NCI-H1694 treated with DMSO at 0.1 percent for 48 hours (cell line): ENCODE results near the gene POLR2F.
A peak's percentile ranks its signal among the peaks of the same experiment; 100 is the strongest.

Experiments
- DNase-seq: peaks from one replicate; lab custom pipeline; 2025; lab: John Stamatoyannopoulos, UW

POLR2F gene

DNA sequence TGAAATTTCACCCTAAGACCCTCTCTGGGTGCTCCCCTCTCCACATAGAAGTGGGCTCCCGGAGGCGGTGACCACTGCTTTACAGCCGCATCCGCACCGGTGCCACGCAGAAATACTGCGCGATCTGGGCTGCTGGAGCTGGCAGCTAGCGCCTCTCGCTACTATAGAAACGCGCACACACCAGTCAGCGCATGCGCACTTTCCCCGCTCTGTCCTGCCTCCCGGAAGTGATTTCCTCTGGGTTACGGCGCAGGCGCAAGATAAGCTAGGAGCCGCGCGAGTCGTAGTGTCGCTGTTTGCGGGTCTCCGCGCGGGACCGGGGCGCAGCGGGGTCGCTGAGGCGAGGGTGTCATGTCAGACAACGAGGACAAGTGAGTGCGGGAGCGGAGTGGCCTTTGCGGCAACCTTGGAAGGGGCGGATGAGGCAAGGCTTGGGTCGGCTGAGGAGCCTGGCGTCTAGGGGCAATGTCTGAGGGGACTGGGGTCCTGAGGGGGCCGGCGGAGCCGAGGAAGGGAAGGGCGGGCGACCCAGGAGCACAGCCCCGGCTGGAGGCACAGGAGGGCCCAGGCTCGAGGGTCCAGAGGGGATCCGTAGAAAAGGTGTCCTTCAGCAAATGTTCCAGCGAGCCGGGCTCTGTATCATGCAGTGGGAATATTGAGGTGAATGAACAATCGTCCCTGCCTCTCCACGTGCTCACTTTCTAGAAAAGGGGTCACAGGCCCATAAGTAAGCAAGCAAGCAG lies at the start of gene POLR2F, which contains the start of gene C22orf23:
Gene POLR2F, plus strand, starts transcription at position 263 of the 743 bp plus-strand sequence. Its CDS starts 89 bp downstream, at position 352.
Gene C22orf23, minus strand, starts transcription at position 165 of the 743 bp plus-strand sequence. CDS start 452 bp downstream, outside the sequence.
- peak; percentile 81 for DNase-seq

DNA sequence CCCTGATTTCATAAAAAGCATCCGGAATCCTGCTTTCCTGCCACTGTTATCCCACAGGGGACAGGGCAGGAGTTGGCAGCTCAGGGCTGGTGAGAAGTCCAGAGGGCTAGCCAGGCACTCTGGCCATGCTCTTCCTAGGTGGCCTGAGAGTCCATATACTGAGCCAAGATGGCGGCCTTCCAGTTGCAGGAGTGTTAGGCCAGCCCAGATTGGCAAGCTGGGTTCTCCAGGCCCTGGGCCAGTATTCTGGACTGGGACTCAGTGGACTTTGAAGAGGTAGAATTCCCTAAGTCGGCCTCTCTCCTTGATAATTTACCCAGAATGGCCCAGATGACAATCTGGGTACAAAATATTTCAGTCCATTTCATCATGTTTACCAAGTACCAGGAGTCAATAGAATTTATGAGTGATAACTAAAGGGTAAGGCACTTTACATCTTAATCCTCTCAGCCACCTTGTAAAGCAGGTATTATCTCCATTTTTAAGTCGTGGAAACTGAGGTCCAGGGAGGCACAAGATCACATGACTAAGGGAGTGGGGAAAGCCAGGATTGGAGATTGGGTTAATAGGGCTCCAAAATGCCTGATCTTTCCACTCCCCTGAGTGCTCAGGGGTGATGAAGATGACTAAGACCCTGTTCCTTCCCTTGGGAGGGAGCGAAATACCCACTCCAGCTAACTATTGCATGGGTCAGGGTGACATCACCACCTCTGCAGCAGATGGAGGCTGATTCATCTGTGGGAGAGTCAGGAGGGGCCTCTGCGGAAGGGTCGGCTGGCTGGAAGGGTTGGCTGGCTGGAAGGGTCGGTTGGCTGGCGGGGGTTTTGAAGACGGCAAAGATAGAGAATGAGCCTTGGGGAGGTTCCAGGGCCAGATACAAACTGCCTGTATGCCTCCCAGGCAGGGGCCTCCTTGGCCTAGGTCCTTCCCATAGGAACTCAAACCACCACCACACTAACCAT lies 48.6 kb upstream of the POLR2F start:
- DNase-seq: peak; percentile 13

DNA sequence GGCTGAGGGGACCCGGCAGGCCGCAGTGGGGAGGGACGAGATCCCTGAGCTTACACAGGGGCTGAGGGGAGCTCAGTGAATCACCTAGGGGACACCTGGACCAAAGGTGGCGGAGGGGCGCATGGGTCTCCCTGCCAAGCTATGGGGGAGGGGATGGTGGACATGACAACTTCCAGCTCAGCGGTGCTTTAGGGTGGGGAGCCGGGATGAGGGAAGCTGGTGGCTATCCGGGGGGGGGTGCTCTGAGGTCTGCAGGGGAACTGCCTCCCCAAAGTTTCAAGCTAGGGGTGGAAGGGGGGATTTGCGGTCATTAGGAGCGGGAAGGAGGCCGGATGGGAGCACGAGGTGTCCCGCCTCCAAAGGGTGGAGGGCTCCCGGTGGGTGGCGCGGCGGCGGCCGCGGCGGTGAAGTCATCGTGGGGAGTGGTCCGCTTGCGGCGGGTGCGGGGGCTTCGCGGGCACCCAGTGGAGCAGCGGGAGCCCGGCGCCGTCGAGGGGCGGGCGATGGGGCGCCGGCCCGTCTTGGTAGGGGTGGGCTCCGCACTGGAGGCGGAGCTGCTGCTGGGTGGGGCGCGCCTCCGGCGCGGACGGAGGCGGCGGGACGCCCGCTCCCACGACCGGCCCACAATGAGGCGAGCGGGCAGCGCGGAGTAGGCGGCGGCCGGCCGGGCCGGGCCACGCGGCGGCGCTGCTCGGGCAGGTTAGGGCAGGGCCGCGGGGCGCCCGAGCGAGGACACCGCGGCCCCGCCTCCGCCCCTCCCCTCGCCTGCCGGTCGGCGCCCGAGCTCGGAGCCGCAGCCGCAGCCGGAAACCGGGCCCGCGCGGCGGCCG lies 47.8 kb upstream of the POLR2F start, which contains the start of gene MICALL1:
Gene MICALL1, plus strand, starts transcription at position 764 of the 830 bp plus-strand sequence. CDS start 126 bp downstream, outside the sequence.
- DNase-seq: no peak

DNA sequence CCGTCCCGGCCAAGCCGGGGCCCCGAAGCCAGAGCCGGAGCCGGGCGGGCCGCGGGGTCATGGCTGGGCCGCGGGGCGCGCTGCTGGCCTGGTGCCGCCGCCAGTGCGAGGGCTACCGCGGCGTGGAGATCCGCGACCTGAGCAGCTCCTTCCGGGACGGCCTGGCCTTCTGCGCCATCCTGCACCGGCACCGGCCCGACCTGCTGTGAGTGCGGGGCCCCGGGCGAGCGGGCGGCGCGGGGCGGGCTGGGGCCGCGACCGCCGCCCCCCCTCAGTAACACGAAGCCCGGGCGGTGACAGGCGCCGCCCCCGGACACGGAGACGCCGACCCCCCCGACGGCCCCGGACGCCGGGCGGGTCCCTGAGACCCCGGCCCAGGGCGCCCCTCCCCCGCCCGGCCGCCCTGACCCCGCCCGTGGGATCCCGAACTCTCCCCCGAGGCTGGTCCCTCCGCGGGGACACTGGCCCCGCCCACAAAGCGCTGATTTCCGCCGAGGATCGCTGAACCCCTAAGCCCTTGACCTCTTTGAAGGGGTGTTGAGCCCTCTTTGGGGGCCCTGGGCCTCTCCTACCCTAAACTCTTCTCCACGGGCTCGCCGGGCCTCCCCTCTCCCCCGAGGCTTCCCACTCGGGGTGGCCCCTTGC lies 47.0 kb upstream of the POLR2F start:
- DNase-seq: no peak

DNA sequence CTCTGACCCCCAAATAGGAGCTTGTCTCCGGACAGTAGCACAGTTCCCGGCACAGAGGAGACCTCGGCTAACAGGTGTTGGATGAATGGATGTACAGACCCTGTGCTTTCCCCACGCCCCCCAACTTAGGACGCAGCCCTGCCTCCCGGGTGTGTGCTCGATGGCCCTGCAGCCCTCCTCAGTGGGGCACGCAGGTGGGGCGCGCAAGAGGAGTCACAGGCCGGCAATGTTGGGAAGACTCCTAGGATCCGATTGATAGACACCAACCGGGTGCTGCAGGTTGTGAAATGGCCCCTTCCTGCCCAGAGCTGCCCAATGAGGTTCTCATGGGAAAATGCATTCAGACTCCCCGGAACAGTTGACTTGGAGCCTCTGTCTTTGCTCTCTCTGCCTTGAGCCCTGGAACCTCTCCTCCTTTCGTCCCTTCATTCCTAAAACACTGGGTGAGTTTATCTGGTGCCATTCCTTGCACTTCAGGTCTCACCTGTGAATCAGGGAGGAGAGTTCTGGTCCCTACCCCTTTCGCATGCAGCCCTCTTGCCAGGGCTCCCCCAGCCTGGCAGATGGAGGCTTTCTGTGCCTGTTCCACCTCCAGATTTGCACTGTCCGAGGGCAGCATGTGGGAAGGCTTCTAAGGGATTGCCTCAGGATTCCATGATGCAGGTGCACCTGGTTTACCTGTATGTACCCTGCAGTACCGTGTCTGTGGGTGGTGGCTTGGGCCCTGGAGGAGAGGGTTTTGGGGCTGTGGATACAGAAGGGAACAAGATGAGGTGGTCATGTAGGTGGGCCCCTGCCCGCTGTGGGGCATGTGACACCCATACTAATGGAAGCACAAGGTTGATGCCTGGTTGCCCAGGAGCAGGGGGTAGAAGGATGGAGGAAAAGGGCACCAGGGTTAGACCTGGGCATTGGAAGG lies 46.2 kb upstream of the POLR2F start:
- no peak for DNase-seq

DNA sequence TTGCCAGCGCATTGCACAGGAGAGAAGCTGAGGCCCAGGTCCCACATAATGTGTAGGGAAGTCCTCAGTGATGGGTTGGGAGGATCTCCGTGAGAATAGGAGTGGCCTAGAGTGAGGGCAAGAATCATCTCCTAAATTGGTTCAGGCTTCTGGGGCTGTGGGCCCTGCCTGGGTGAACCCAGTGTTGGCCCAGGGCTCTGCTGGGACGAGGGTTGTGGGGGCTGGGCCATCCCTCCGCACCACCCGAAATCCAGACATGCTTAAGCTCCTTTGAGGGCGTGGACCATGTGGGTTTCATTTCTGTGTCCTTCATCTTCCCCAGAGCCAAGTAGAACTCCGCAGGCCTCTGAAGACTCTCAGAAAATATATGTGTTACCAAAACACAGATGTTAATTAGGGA lies 43.7 kb upstream of the POLR2F start:
- no peak for DNase-seq

DNA sequence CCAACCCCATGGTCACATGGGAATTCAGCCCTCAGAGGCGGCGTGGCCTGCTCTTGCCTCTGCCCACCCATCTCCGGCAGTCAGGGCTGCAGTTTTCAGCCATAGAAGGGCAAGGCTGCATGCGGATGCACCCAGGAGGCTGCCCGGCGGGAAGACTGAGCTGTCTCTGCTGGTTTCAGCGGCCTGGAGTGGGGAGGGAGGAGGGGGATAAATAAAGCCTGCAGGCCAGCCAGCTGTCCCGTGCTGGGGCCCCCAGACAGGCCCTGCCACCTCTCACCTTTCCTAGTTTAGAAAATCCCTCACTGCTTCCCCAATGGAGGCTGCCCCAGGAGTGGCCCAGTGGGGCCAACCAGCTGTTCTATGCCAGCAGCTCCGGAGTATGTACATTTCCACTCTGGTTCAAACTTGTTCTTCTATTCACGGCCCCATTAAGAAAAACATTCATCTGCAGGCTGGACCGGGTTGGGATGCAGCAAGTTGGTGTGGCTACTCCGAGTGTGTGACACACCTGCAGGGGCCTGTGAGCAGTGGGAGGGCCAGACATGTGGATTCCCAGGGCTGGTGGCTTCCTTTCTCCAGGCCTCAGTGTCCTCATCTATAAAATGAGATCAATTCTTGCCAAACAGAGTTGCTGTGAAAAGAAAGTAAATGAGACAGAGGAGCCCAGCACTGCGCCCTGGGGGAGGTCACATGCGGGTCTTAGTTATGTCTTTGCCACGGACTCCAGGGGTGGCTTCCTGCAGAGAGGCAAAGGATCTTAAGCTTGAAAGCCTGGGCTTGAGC lies 42.4 kb upstream of the POLR2F start:
- no peak for DNase-seq

DNA sequence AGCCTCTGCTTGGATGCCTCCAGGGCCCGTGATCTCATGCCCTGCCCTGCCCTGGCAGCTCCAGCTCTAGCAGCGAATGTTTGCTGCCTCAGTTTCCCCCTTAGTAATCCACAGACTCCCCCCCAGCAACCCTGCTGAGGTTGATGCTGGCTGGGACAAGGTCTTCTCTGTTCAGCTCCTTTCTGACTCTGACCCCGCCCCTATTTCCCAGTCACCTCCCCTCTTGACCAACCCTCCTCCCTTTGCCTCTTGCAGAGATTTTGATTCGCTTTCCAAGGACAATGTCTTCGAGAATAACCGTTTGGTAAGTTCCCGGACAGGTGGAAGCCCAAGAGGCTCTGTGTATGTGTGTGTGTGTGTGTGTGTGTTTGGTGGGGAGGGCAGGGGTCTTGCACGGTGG lies 41.8 kb upstream of the POLR2F start:
- no peak for DNase-seq

DNA sequence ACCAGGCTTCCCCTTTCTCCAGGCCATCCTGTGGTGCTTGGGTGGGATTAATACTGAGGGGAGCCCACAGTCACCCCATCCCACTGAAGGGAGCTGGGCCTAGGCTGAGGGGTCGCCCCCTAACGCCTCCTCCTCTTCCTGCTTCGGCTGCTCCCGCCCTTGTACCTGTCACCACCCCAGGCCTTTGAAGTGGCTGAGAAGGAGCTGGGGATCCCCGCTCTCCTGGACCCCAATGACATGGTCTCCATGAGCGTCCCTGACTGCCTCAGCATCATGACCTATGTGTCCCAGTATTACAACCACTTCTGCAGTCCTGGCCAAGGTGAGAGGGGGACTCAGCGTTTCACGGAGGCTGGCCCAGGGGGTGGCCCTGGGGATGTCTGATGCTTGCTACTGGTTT lies 41.3 kb upstream of the POLR2F start:
- DNase-seq: no peak

DNA sequence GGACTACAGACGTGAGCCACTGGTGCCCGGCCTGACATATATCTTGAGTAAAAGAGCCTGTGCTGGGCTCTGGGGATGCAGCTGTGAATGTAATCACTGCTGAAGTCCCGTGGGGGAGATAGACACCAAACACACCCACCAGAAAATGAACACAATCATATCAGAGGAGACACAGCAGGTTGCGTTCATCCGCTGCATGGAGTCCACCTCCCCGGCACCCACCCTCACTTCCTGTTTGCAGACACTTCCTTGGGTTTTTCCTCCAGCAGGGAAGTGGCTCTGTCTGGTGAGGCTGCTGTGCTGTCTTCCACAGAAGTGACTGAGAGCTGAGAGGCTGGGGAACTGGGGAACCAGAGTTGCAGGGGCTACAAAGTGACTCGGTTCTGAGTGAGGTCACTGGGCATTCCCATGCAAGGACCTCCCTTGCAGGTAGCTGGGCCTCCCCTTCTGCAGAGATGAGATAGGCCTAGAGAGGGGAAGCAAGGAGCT lies 40.2 kb upstream of the POLR2F start:
- no peak for DNase-seq

DNA sequence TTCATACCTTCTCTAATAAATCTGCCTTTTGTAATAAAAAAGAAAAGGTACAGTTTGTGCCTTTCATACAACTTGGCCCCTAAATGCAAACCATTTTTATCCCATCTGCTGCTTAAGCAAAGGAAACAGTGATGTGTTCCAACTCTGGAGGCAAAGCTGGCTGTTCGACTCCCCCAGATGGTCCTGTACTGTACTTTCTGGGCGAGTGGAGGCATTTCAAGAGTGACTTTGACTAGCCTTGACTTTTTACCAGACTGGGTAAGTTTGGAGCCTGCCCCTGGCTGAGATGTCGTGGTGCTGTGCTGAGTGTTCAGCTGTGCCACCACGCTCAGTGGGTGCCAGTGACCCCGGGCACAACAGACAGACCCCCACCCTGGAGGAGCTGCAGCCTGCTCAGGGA lies 37.2 kb upstream of the POLR2F start:
- no peak for DNase-seq

DNA sequence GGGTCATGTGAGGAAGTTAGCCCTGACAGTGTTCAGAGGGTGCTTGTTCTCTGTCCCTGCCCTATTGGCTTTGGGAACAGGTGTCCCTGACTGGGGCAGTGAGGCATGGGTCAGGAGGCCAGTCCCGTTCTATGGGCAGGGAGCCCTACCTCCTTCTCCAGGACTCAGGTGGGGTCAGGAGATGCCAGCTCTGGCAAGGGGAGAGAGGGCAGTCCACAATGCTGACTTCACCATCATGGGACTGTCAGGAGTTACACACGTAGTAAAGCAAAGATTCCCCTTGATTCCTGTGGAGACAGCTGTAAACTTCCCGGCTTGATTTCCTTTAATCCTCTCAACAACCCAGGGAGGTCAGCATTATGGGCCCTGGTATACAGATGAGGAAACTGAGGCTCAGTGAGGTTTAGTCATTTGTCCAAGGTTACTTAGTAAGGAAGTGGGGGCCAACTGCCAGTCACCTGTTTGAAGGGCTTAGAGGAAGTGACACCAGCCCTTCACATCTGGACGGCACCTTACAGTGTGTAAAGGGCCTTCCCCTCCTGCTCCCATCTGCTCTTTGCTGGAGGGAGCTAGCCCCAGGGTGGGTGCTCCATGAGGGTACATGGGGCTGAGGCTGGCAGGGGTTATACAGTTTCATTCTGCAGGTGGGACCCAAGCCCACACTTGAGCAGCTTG lies 35.5 kb upstream of the POLR2F start:
- no peak for DNase-seq

DNA sequence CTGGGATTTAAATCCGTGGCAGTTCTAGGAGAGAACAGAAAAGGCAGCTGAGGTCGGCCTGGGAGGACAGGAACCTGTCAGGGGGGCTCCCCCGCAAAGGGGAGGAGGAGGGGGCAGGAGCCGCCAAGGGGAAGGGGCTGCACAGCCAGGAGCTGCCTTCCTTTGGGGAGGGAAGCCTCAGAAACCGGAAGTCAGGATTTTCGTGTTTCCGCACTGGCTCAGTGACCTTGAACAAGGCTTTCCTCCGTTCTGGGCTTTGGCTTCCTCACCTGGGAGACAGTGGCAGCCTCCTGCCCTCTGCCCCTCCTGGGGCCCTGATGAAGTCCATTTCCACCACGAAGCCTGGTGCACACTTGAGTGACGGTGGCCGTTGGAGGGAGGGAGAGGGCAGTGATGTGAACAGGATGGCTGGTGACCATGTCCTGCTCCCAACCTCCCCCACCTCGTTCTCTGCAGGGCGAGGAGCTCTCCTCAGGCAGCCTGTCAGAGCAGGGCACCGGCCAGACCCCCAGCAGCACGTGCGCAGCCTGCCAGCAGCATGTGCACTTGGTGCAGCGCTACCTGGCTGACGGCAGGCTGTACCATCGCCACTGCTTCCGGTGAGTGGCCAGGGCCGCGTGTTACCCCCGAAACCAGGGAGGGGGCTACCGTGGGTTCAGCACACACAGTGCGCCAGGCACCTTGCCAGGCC lies 34.8 kb upstream of the POLR2F start:
- DNase-seq: no peak

DNA sequence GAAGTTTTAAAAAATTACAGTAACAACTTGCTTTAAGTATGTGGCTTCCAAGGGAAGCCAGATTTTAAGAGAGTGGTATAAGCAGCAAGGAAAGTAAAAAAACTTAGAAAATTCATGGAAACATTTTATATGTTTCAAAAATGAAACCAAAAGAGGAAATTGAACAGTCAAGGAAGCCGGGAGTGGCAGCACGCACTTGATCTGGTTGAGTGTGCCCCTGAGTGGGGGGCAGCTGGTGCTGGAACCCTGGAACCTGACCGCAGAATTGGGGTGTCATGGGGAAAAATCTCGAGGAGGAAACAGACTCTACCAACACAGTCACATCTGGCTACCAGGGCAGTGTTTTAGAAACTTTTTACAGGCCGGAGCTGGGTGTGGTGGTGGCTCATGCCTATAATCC lies 33.4 kb upstream of the POLR2F start:
- no peak for DNase-seq

DNA sequence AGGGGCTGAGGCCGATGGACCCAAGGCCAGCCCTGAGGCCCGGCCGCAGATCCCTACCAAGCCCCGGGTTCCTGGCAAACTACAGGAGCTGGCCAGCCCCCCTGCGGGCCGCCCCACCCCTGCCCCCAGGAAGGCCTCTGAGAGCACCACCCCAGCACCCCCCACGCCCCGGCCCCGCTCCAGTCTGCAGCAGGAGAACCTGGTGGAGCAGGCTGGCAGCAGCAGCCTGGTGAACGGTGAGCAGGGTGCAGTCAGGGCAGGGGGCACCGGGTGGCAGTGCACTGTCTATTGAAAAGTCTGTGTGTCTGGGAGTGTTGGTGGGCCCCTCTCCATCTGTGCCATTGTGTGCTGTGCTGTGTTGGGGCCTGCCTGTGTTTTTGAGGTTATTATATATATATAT lies 31.3 kb upstream of the POLR2F start:
- peak; percentile 28 for DNase-seq

DNA sequence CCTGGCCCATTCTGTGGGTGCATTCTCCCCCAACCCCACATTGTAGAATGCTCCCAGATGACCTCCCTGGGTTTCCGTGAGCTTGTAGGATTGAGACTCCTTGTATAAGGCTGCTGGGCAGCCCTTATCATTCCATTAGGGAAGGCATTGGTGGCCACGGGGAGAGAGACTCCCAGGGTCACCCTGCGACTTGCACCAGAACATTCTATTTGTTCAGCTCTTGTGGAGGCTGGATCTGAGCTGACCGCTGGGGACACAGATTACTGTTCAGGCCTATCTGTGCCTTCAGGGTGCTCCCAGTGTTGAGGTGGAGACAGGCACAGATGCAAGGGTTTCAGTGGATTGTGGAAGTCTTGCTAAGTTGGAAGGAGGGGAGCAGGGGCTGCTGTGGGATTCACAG lies 29.6 kb upstream of the POLR2F start:
- no peak for DNase-seq

DNA sequence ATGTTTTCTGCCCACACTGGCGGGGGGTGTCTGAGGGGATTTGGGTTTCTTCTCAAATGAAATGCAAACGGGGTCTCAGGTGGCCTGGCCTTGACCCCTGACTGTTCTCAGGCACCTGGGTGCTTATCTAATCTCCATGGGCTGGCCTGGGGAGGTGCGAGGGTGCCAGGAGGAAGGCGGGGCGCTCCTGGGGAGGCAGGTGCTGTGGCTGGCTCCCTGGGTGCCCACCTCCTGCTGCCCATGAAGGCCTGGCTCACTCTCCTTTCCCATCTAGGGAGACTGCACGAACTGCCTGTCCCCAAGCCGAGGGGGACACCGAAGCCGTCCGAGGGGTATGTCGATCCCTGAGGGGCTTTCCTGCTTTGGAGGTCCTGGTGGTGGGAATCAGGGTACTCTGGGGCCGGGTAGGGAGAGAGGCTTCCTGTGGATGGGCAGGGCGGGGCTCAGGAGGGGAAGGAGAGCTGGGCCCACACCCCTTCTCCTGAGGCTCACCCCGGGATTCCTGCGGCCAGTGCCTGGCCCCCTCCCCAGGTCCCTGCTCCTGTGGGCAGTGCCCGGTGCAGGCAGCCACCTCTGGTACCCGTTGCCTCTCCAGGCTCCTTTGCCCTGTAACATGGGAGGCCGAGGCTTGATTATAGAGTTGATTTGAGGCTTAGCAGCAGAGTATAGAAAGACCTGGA lies 29.0 kb upstream of the POLR2F start:
- DNase-seq: no peak

DNA sequence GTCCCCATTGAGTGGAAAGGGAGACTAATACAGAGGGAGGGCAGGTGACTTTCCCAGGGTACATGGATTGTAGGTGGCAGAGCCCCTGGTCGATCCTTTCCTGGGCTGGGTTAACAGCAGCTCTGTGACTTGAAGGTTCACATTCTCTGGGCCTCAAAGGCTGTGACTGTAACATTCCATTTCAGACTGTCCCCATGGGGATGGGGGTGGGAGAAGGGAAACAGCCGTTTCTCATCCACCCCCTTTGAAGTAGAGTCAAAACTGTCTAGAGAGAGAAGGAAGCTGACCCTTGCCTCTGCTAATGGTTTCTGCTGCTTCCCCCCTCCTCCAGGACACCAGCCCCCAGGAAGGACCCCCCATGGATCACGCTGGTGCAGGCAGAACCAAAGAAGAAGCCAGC lies 28.2 kb upstream of the POLR2F start:
- no peak for DNase-seq
